K562 (cell line): ENCODE results near the gene IL10RB. TPM values are rescaled to one million over a fixed set of nuclear protein-coding genes. Genes with fewer than 3 reads are reported as not detected.
"Not testable (repeated sequence)": the region's sequence is repeated elsewhere in the genome, so short reads cannot be mapped to it uniquely, and the experiment has no call there.

Experiments used
- ATAC-seq: fragments of 200-7000 bp; cut with Tn5 transposase; 3 replicates; pipeline ENCODE4 v1.9.1; 2020; ENCODE audit warnings: moderate library complexity
- BruUV-seq: library from RNA; stranded (reverse); fragments of 400-500 nt; replicated peaks from 2 replicates; lab custom pipeline; 2021; lab: Mats Ljungman, UMichigan
- CTCF ChIA-PET: fragments of 300-600 bp; formaldehyde crosslinking; extraction: SDS; loops from one replicate; lab custom pipeline; 2021; ENCODE audit warnings: low intra/inter-chr PET ratio; lab: Yijun Ruan, JAX
- POLR2A ChIA-PET: fragments of 300-600, 350-650 bp; sonication (Branson Sonifier 250); formaldehyde crosslinking; extraction: SDS; loops from one replicate; lab custom pipeline; 2021; ENCODE audit warnings: antibody characterized with exemption, inconsistent platforms; lab: Yijun Ruan, JAX
- DNase-seq, 4 experiments: peaks; one replicate each; pipeline versions ENCODE4 v3.0.0 to v3.0.0-alpha.2; 2011 to 2018; ENCODE audit warnings: low spot score in 3 of 4, mixed read lengths in 3 of 4; ENCODE audit errors: extremely low read depth in 1 of 4
- FAIRE-seq: peaks from 2 replicates; lab custom pipeline; 2011; peaks lifted over from hg19 to GRCh38; lab: Jason Lieb, UNC
- H2AFZ ChIP-seq: 2 replicates; pipeline ENCODE4 v1.6.0; 2011; ENCODE audit warnings: low read depth, low read length, control low read depth, inconsistent platforms
- H3K27ac ChIP-seq: fragments of 200-600 bp; 3 replicates; pipeline ENCODE4 v1.8.0; 2011; ENCODE audit warnings: low read depth, mild to moderate bottlenecking, control low read depth, inconsistent platforms, low read length, moderate library complexity, mixed read lengths; ENCODE audit errors: extremely low read depth
- H3K27me3 ChIP-seq, 2 experiments: fragments of 300-600 bp in 1 of 2; 2 replicates in 1 of 2; 3 replicates in 1 of 2; pipeline versions ENCODE4 v1.6.0 to v1.8.0; 2011; ENCODE audit warnings: inconsistent platforms in 2 of 2, low read length in 2 of 2, mild to moderate bottlenecking in 1 of 2, mixed read lengths in 1 of 2, moderate library complexity in 1 of 2; ENCODE audit not compliant: control insufficient read depth in 2 of 2, insufficient read depth in 2 of 2
- H3K36me3 ChIP-seq: fragments of 300-600 bp; 3 replicates; pipeline ENCODE4 v1.8.0; 2011; ENCODE audit warnings: mild to moderate bottlenecking, low read length, inconsistent platforms; ENCODE audit not compliant: control insufficient read depth, insufficient read depth
- H3K4me1 ChIP-seq, 2 experiments: fragments of 200-600 bp in 1 of 2; replicated peaks in 1 of 2; 2 replicates in 1 of 2; 3 replicates in 1 of 2; pipeline versions ENCODE4 v1.5.1 to v1.8.0; 2011; ENCODE audit warnings: inconsistent platforms in 2 of 2, low read length in 2 of 2, mild to moderate bottlenecking in 1 of 2, mixed read lengths in 1 of 2, moderate library complexity in 1 of 2; ENCODE audit not compliant: control insufficient read depth in 2 of 2, insufficient read depth in 2 of 2
- H3K4me2 ChIP-seq: 2 replicates; pipeline ENCODE4 v1.6.1; 2011; ENCODE audit warnings: low read length, control low read depth, inconsistent platforms, mixed read lengths; ENCODE audit not compliant: insufficient read depth
- H3K4me3 ChIP-seq: fragments of 200-600 bp; sonication (generic), shearing (Covaris generic); 2 replicates; pipeline ENCODE4 v1.5.1; 2016; ENCODE audit warnings: control low read depth, inconsistent platforms
- H3K79me2 ChIP-seq: fragments of 200-600 bp; 3 replicates; pipeline ENCODE4 v1.8.0; 2011; ENCODE audit warnings: low read length, inconsistent platforms; ENCODE audit not compliant: control insufficient read depth, insufficient read depth
- H3K9ac ChIP-seq, 2 experiments: 2 replicates each; pipeline versions ENCODE4 v1.6.0 to v1.6.1; 2011; ENCODE audit warnings: low read depth in 2 of 2, low read length in 2 of 2, control low read depth in 1 of 2, inconsistent platforms in 1 of 2, mild to moderate bottlenecking in 1 of 2, mixed read lengths in 1 of 2; ENCODE audit not compliant: insufficient read depth in 1 of 2
- H3K9me1 ChIP-seq: one replicate; pipeline ENCODE4 v1.6.0; 2011; ENCODE audit warnings: inconsistent platforms, mild to moderate bottlenecking, low read length, moderate library complexity; ENCODE audit not compliant: control insufficient read depth, insufficient read depth
- H3K9me3 ChIP-seq: replicated peaks from 2 replicates; pipeline ENCODE4 v1.5.1; 2011; ENCODE audit warnings: low read depth, low read length, inconsistent platforms; ENCODE audit not compliant: control insufficient read depth, insufficient read depth
- H4K20me1 ChIP-seq: replicated peaks from 2 replicates; pipeline ENCODE4 v1.6.1; 2011; ENCODE audit warnings: low read length, inconsistent platforms, mixed read lengths; ENCODE audit not compliant: control insufficient read depth, insufficient read depth
- CEBPB ChIP-seq: fragments of 450-650 bp; IDR thresholded peaks from 2 replicates; pipeline ENCODE4 v1.6.1; 2016; ENCODE audit warnings: missing genetic modification characterization, missing compliant biosample characterization
- CEBPG ChIP-seq, 3 experiments: fragments of 200-800 bp in 1 of 3; sonication (Bioruptor generic) in 1 of 3; sonication (generic) in 1 of 3; formaldehyde crosslinking in 1 of 3; IDR thresholded peaks in 2 of 3; conservative IDR thresholded peaks in 1 of 3; 2 replicates each; pipeline versions ENCODE4 v1.6.1 to v1.8.0; 2016 to 2022; ENCODE audit warnings: missing compliant biosample characterization in 2 of 3, missing genetic modification characterization in 2 of 3, mild to moderate bottlenecking in 1 of 3, missing genetic modification reagents in 1 of 3
- DPF2 ChIP-seq: fragments of 450-650 bp; IDR thresholded peaks from 2 replicates; pipeline ENCODE4 v1.6.1; 2016
- FOSL1 ChIP-seq: fragments of 200-800 bp; sonication (Bioruptor generic); conservative IDR thresholded peaks from 2 replicates; pipeline ENCODE4 v1.6.1; 2016; ENCODE audit warnings: missing genetic modification characterization, missing compliant biosample characterization
- FOXA1 ChIP-seq: fragments of 450-650 bp; IDR thresholded peaks from 2 replicates; pipeline ENCODE4 v1.6.1; 2016; ENCODE audit warnings: mild to moderate bottlenecking, borderline replicate concordance
- MAFG ChIP-seq: fragments of 450-650 bp; conservative IDR thresholded peaks from 2 replicates; pipeline ENCODE4 v1.6.1; 2016; ENCODE audit warnings: missing genetic modification characterization, missing compliant biosample characterization
- MTA2 ChIP-seq: fragments of 450-650 bp; IDR thresholded peaks from 2 replicates; pipeline ENCODE4 v1.6.1; 2016; ENCODE audit warnings: low read depth
- SRSF3 ChIP-seq: fragments of 200-400 bp; formaldehyde crosslinking; IDR thresholded peaks from 2 replicates; pipeline ENCODE4 v1.6.1; 2016; ENCODE audit warnings: mild to moderate bottlenecking, low read length, moderate library complexity; ENCODE audit not compliant: insufficient read depth
- STAT5A ChIP-seq: IDR thresholded peaks from 2 replicates; pipeline ENCODE4 v1.6.1; 2012; ENCODE audit warnings: low read length, inconsistent platforms, borderline replicate concordance
- TAF7 ChIP-seq: fragments of 450-650 bp; IDR thresholded peaks from 2 replicates; pipeline ENCODE4 v1.6.1; 2016; ENCODE audit warnings: missing genetic modification characterization, missing compliant biosample characterization
- U2AF2 ChIP-seq: fragments of 200-400 bp; formaldehyde crosslinking; optimal IDR thresholded peaks from 2 replicates; pipeline ENCODE3; 2017; ENCODE audit warnings: low read depth, mild to moderate bottlenecking, low read length
- ZMIZ1 ChIP-seq, 2 experiments: fragments of 150-350 bp in 1 of 2; IDR thresholded peaks; 2 replicates each; pipeline ENCODE4 v1.6.1; 2012 to 2016; ENCODE audit warnings: low read depth in 2 of 2, low read length in 2 of 2, mild to moderate bottlenecking in 1 of 2, moderate library complexity in 1 of 2
- WGBS: fragments of 100-300 bp; shearing (Covaris generic); methylation state at CpG from one replicate; pipeline ENCODE4 v1.1.6; 2016; ENCODE audit warnings: low coverage, mixed read lengths; ENCODE audit not compliant: insufficient coverage; ENCODE audit errors: missing lambda C conversion rate; 5-methylcytosine and 5-hydroxymethylcytosine counted together
- in situ Hi-C: fragments of 300-500 bp; cut with MboI; formaldehyde crosslinking; loops from 4 replicates; pipeline ENCODE4 v1.15.0; 2018; ENCODE audit warnings: inconsistent platforms, mixed read lengths
- intact Hi-C: fragments of 100-400 bp; cut with micrococcal nuclease; formaldehyde crosslinking; loops from 2 replicates; pipeline ENCODE4 v1.14.2; 2022
- polyA plus RNA-seq, 8 experiments: library from polyadenylated mRNA; depleted of rRNA in 4 of 8; stranded (reverse) in 5 of 8; unstranded in 3 of 8; fragments of >200 nt; fragmentation: Nextera tagmentation in 2 of 8; fragmentation: Illumina TruSeq in 1 of 8; extraction: Ambion mirVana in 2 of 8; extraction: Trizol in 1 of 8; gene quantifications; 2 replicates each; pipeline versions ENCODE4 v1.2.1 to v1.2.3, GENCODE V29; 2011 to 2014; ENCODE audit warnings: inconsistent platforms in 1 of 8, missing spikeins in 1 of 8
- total RNA-seq, 7 experiments: library from RNA; depleted of rRNA in 6 of 7; stranded (reverse); fragments of >200 nt in 6 of 7; fragmentation: Illumina TruSeq in 2 of 7; extraction: Trizol in 2 of 7; gene quantifications; 2 replicates each; pipeline versions ENCODE4 v1.2.1 to v1.2.3, GENCODE V29; 2011 to 2021; ENCODE audit warnings: low replicate concordance in 1 of 7

The IL10RB gene
- total and polyA plus RNA-seq, 9 of the 15 experiments (the other 6 are each of a cell fraction or from before 2014, with no cell fraction given) = 10.9 to 33.8 (median 23.0) TPM

GRCh38 chr21:33253382-33253781 lies 12.8 kb upstream of the IL10RB start:
- H2AFZ ChIP-seq; H3K27ac ChIP-seq; POLR2A ChIA-PET; ATAC-seq; H3K27me3 ChIP-seq; DNase-seq; intact Hi-C loops; H3K9ac ChIP-seq; BruUV-seq; H3K79me2 ChIP-seq; H4K20me1 ChIP-seq; H3K4me1 ChIP-seq; FAIRE-seq; H3K4me2 ChIP-seq; in situ Hi-C loops; H3K9me1 ChIP-seq; CTCF ChIA-PET; H3K9me3 ChIP-seq; H3K4me3 ChIP-seq; TF ChIP-seq CEBPG (CRISPR knock-in tag; IDR thresholded peaks at IDR 0.05): not testable (repeated sequence)
- 85% methylated on average over 6 of the region's 6 CpGs for WGBS
- H3K36me3 ChIP-seq = peaks cover 87% of the 10 kb centered on the region
- TF ChIP-seq CEBPG (tag; conservative IDR thresholded peaks at IDR 0.05 in 1 of 2, IDR thresholded peaks at IDR 0.05 in 1 of 2) (peak; percentile 26 to 50; a peak in 2 of 4 replicates), CEBPB (tag) (peak; percentile 75)

- no peak for FAIRE-seq
- WGBS = 93% methylated on average over 5 of the region's 5 CpGs
- in situ Hi-C loops (loop anchor here (5.0 kb wide), 1 partner anchor 52 kb away; no protein-coding TSS in a partner anchor), intact Hi-C loops (no loop called here)
- H2AFZ ChIP-seq = no peak overlapping the region
- ATAC-seq = no peak
- no peak for DNase-seq
- H3K27me3 ChIP-seq = no peaks in the 10 kb centered on the region
- no TSS peak for BruUV-seq
- H3K4me2 ChIP-seq = no peak overlapping the region
- H3K9ac ChIP-seq = no peak overlapping the region
- H3K4me3 ChIP-seq = no peak overlapping the region
- peaks cover 82% of the 10 kb centered on the region for H3K36me3 ChIP-seq
- CTCF ChIA-PET = no interaction called here
- POLR2A ChIA-PET = interaction anchor here (1.4 kb wide), 1 partner anchor 11 kb away, joined by 3 read pairs; the partner anchor contains the start of gene IL10RB
- H3K9me3 ChIP-seq = no peaks in the 10 kb centered on the region
- H3K9me1 ChIP-seq = no peaks in the 10 kb centered on the region
- H3K27ac ChIP-seq = no peak overlapping the region
- no peaks in the 10 kb centered on the region for H3K4me1 ChIP-seq
- H3K79me2 ChIP-seq = no peaks in the 10 kb centered on the region
- no peaks in the 10 kb centered on the region for H4K20me1 ChIP-seq
- TF ChIP-seq FOXA1 (no peak), STAT5A (no peak), MTA2 (no peak), TAF7 (no peak), MAFG (no peak), U2AF2 (no peak), DPF2 (no peak), FOSL1 (tag) (no peak), ZMIZ1 (IDR thresholded peaks at IDR 0.05; ENCODE audit: low read depth in 2 of 2, low read length in 2 of 2) (no peak), SRSF3 (no peak)
Measured at GRCh38 chr21:33254766-33255165, 11.4 kb upstream of the IL10RB start.
